HepG2 (cell line): ENCODE results near the gene GLRX2. TPM values are rescaled to one million over a fixed set of nuclear protein-coding genes. Genes with fewer than 3 reads are reported as not detected.

ENCODE experiments used
- ATM ChIP-seq: fragments of 450-650 bp; IDR thresholded peaks from 2 replicates; pipeline ENCODE4 v1.7.1; 2017; ENCODE audit warnings: mild to moderate bottlenecking, borderline replicate concordance
- BATF2 ChIP-seq: sonication (generic); formaldehyde crosslinking; IDR thresholded peaks from 2 replicates; pipeline ENCODE4 v1.8.0; 2022; ENCODE audit warnings: mild to moderate bottlenecking, missing genetic modification reagents, moderate library complexity
- CHD2 ChIP-seq: IDR thresholded peaks from 2 replicates; pipeline ENCODE4 v1.6.1; 2011; ENCODE audit warnings: low read depth, low read length, improper control_type of control experiment
- ETV5 ChIP-seq: IDR thresholded peaks from 2 replicates; pipeline ENCODE4 v1.6.1; 2018; ENCODE audit warnings: missing biosample characterization, missing genetic modification reagents, inconsistent platforms, borderline replicate concordance
- FOXP4 ChIP-seq: sonication (generic); formaldehyde crosslinking; IDR thresholded peaks from 2 replicates; pipeline ENCODE4 v1.4.0; 2020; ENCODE audit warnings: missing genetic modification reagents
- HNRNPK ChIP-seq: fragments of 200-400 bp; formaldehyde crosslinking; IDR thresholded peaks from 2 replicates; pipeline ENCODE4 v1.6.1; 2018; ENCODE audit warnings: low read length, low read depth, moderate library complexity, mild to moderate bottlenecking; ENCODE audit not compliant: poor library complexity, severe bottlenecking
- KMT2B ChIP-seq: IDR thresholded peaks from 2 replicates; pipeline ENCODE4 v1.6.1; 2016; ENCODE audit warnings: missing genetic modification reagents, missing compliant biosample characterization
- LCORL ChIP-seq, 2 experiments: fragments of 450-650 bp in 1 of 2; sonication (generic) in 1 of 2; formaldehyde crosslinking in 1 of 2; IDR thresholded peaks; 2 replicates each; pipeline versions ENCODE4 v1.5.0 to v1.6.1; 2017 to 2020; ENCODE audit warnings: antibody characterized with exemption in 1 of 2, missing genetic modification reagents in 1 of 2
- NONO ChIP-seq, 2 experiments: fragments of 450-650 bp in 1 of 2; sonication (generic) in 1 of 2; formaldehyde crosslinking in 1 of 2; IDR thresholded peaks in 1 of 2; conservative IDR thresholded peaks in 1 of 2; 2 replicates each; pipeline versions ENCODE4 v1.6.1 to v1.8.0; 2017 to 2022; ENCODE audit warnings: mild to moderate bottlenecking in 1 of 2, missing genetic modification reagents in 1 of 2, moderate library complexity in 1 of 2
- SP140L ChIP-seq: sonication (generic); formaldehyde crosslinking; IDR thresholded peaks from 2 replicates; pipeline ENCODE4 v1.4.0; 2020; ENCODE audit warnings: missing genetic modification reagents, borderline replicate concordance
- SRSF1 ChIP-seq: fragments of 200-400 bp; formaldehyde crosslinking; optimal IDR thresholded peaks from 2 replicates; pipeline ENCODE3; 2017; ENCODE audit warnings: mild to moderate bottlenecking, low read depth, low read length, moderate library complexity
- STAG1 ChIP-seq: sonication (generic); formaldehyde crosslinking; IDR thresholded peaks from 2 replicates; pipeline ENCODE4 v1.4.0; 2020; ENCODE audit warnings: missing genetic modification reagents
- ZFP82 ChIP-seq: sonication (generic); formaldehyde crosslinking; IDR thresholded peaks from 2 replicates; pipeline ENCODE4 v1.5.1; 2020; ENCODE audit warnings: mild to moderate bottlenecking, missing genetic modification reagents, borderline replicate concordance
- ZMAT5 ChIP-seq: sonication (generic); formaldehyde crosslinking; IDR thresholded peaks from 2 replicates; pipeline ENCODE4 v1.5.0; 2020; ENCODE audit warnings: mild to moderate bottlenecking, low read depth, missing genetic modification reagents, borderline replicate concordance
- ZNF138 ChIP-seq: sonication (generic); formaldehyde crosslinking; IDR thresholded peaks from 2 replicates; pipeline ENCODE4 v1.5.0; 2020; ENCODE audit warnings: mild to moderate bottlenecking, low read depth, missing genetic modification reagents
- ZNF256 ChIP-seq: sonication (generic); formaldehyde crosslinking; conservative IDR thresholded peaks from 2 replicates; pipeline ENCODE4 v1.4.0; 2020; ENCODE audit warnings: missing genetic modification reagents
- ZNF326 ChIP-seq: sonication (generic); formaldehyde crosslinking; IDR thresholded peaks from 2 replicates; pipeline ENCODE4 v1.4.0; 2020; ENCODE audit warnings: missing genetic modification reagents, borderline replicate concordance
- ZNF550 ChIP-seq: sonication (generic); formaldehyde crosslinking; IDR thresholded peaks from 2 replicates; pipeline ENCODE4 v1.4.0; 2020; ENCODE audit warnings: mild to moderate bottlenecking, missing genetic modification reagents, borderline replicate concordance
- ZNF761 ChIP-seq: sonication (generic); formaldehyde crosslinking; conservative IDR thresholded peaks from 2 replicates; pipeline ENCODE4 v1.4.0; 2020; ENCODE audit warnings: mild to moderate bottlenecking, missing genetic modification reagents
- ZNF770 ChIP-seq: sonication (generic); formaldehyde crosslinking; IDR thresholded peaks from 2 replicates; pipeline ENCODE4 v1.5.0; 2020; ENCODE audit warnings: mild to moderate bottlenecking, missing genetic modification reagents
- ZNF878 ChIP-seq: sonication (generic); formaldehyde crosslinking; IDR thresholded peaks from 2 replicates; pipeline ENCODE4 v1.8.1; 2023; ENCODE audit warnings: mild to moderate bottlenecking, missing genetic modification reagents, moderate library complexity
- polyA plus RNA-seq, 8 experiments: library from polyadenylated mRNA; depleted of rRNA in 3 of 8; stranded (reverse) in 7 of 8; unstranded in 1 of 8; fragments of >200 nt; fragmentation: Illumina TruSeq in 4 of 8; extraction: Trizol in 4 of 8; gene quantifications; 2 replicates each; pipeline versions ENCODE4 v1.2.1 to v1.2.3, GENCODE V29; 2011 to 2016; ENCODE audit warnings: low read depth in 4 of 8, missing spikeins in 1 of 8, mixed read lengths in 1 of 8; ENCODE audit not compliant: insufficient read depth in 1 of 8
- total RNA-seq, 5 experiments: library from RNA; depleted of rRNA; stranded (reverse); fragments of >200 nt; fragmentation: Illumina TruSeq; extraction: Trizol; gene quantifications; 2 replicates each; pipeline ENCODE4 v1.2.3, GENCODE V29; 2016; ENCODE audit warnings: low read depth in 1 of 5

Gene GLRX2
- total and polyA plus RNA-seq, 2 of the 13 experiments (the other 11 are each of a cell fraction or from before 2014, with no cell fraction given) = 11.9 to 39.0 TPM

GRCh38 chr1:193121616-193122593 is 16.7 kb upstream of the GLRX2 start, which contains the start of gene CDC73 (continued):
- peak; percentile 74 for TF ChIP-seq FOXP4
- TF ChIP-seq LCORL (IDR thresholded peaks at IDR 0.05) = no peak
- peak; percentile 93 for TF ChIP-seq LCORL (CRISPR knock-in tag; IDR thresholded peaks at IDR 0.05)
- TF ChIP-seq CHD2 = no peak
- TF ChIP-seq ATM = no peak
- TF ChIP-seq ZFP82 (CRISPR knock-in tag) = peak; percentile 44; the same call in 1 of the 2 replicates
- TF ChIP-seq ZNF138 (CRISPR knock-in tag) = peak; percentile 52; the same call in 1 of the 2 replicates
- peak; percentile 99 for TF ChIP-seq KMT2B
- TF ChIP-seq ZNF878 (CRISPR knock-in tag) = peak; percentile 80; the same call in 1 of the 2 replicates
- no peak for TF ChIP-seq ZMAT5 (CRISPR knock-in tag)
- TF ChIP-seq BATF2 (CRISPR knock-in tag) = peak; percentile 91; the same call in 1 of the 2 replicates
- TF ChIP-seq ZNF761 (CRISPR knock-in tag) = peak; percentile 91
- TF ChIP-seq NONO (IDR thresholded peaks at IDR 0.05) = no peak
- peak; percentile 99 for TF ChIP-seq NONO (CRISPR knock-in tag; conservative IDR thresholded peaks at IDR 0.05)
- TF ChIP-seq ETV5 (CRISPR knock-in tag) = peak; percentile 58; the same call in 1 of the 2 replicates
- TF ChIP-seq ZNF256 (CRISPR knock-in tag) = no peak
- peak; percentile 49 for TF ChIP-seq SRSF1
- no peak for TF ChIP-seq ZNF326 (CRISPR knock-in tag)
- TF ChIP-seq ZNF550 (CRISPR knock-in tag) = 0 out of 2 replicates have a peak, but pooled peaks have one; percentile 28
- peak; percentile 61 for TF ChIP-seq HNRNPK
- TF ChIP-seq SP140L (CRISPR knock-in tag) = no peak
- peak; percentile 78 for TF ChIP-seq ZNF770 (CRISPR knock-in tag)
- peak; percentile 89 for TF ChIP-seq STAG1 (CRISPR knock-in tag)
